Endothelial cell of umbilical vein (primary cell): ENCODE results near the gene GXYLT2. TPM values are rescaled to one million over a fixed set of nuclear protein-coding genes. Genes with fewer than 3 reads are reported as not detected.

Experiments used
- BruUV-seq: library from RNA; stranded (reverse); fragments of 400-500 nt; replicated peaks from 2 replicates; lab custom pipeline; 2021; lab: Mats Ljungman, UMichigan
- CTCF ChIA-PET: fragments of 300-600, 350-600 bp; sonication (Branson Sonifier 250); formaldehyde crosslinking; loops from one replicate; lab custom pipeline; 2021; ENCODE audit warnings: antibody characterized with exemption, inconsistent platforms; lab: Charles Lee
- POLR2A ChIA-PET: fragments of 300-600, 350-600 bp; sonication (Branson Sonifier 250); formaldehyde crosslinking; loops from one replicate; lab custom pipeline; 2021; ENCODE audit warnings: antibody characterized with exemption, inconsistent platforms; lab: Charles Lee
- DNase-seq: peaks from one replicate; pipeline ENCODE4 v3.0.0-alpha.2; 2011; ENCODE audit warnings: low read depth, low spot score
- FAIRE-seq: peaks from 2 replicates; lab custom pipeline; 2011; peaks lifted over from hg19 to GRCh38; lab: Jason Lieb, UNC
- H2AFZ ChIP-seq: 2 replicates; pipeline ENCODE4 v1.6.0; 2012; ENCODE audit warnings: low read depth, low read length, control low read depth, inconsistent platforms
- H3K27ac ChIP-seq: 2 replicates; pipeline ENCODE4 v1.5.1; 2011; ENCODE audit warnings: low read depth, mild to moderate bottlenecking, control low read depth, low read length, moderate library complexity; ENCODE audit not compliant: insufficient read depth
- H3K27me3 ChIP-seq, 2 experiments: 2 replicates each; pipeline versions ENCODE4 v1.6.0 to v1.6.1; 2011; ENCODE audit warnings: low read length in 2 of 2, mixed read lengths in 1 of 2; ENCODE audit not compliant: control insufficient read depth in 2 of 2, insufficient read depth in 2 of 2
- H3K36me3 ChIP-seq, 2 experiments: 2 replicates in 1 of 2; 3 replicates in 1 of 2; pipeline ENCODE4 v1.5.1; 2011; ENCODE audit warnings: low read length in 2 of 2, mild to moderate bottlenecking in 1 of 2, moderate library complexity in 1 of 2; ENCODE audit not compliant: control insufficient read depth in 2 of 2, insufficient read depth in 2 of 2; ENCODE audit errors: extremely low read depth in 1 of 2
- H3K4me1 ChIP-seq: 3 replicates; pipeline ENCODE4 v1.5.1; 2011; ENCODE audit warnings: mild to moderate bottlenecking, low read length; ENCODE audit not compliant: control insufficient read depth, insufficient read depth; ENCODE audit errors: extremely low read depth
- H3K4me2 ChIP-seq: 2 replicates; pipeline ENCODE4 v1.6.1; 2011; ENCODE audit warnings: low read length, control low read depth, mixed read lengths; ENCODE audit not compliant: insufficient read depth
- H3K4me3 ChIP-seq, 3 experiments: fragments of 200-600 bp in 1 of 3; sonication (generic), shearing (Covaris generic) in 1 of 3; replicated peaks in 1 of 3; 2 replicates each; pipeline ENCODE4 v1.5.1; 2011 to 2016; ENCODE audit warnings: control low read depth in 3 of 3, low read length in 3 of 3, mild to moderate bottlenecking in 2 of 3, inconsistent platforms in 1 of 3, low read depth in 1 of 3, moderate library complexity in 1 of 3; ENCODE audit not compliant: insufficient read depth in 1 of 3
- H3K79me2 ChIP-seq: 2 replicates; pipeline ENCODE4 v1.6.0; 2012; ENCODE audit warnings: low read length, inconsistent platforms; ENCODE audit not compliant: control insufficient read depth, insufficient read depth
- H3K9ac ChIP-seq: replicated peaks from 2 replicates; pipeline ENCODE3; 2011; ENCODE audit warnings: low read length, control low read depth; ENCODE audit not compliant: insufficient read depth; ENCODE audit errors: extremely low read depth
- H3K9me1 ChIP-seq: replicated peaks from 3 replicates; pipeline ENCODE4 v1.6.0; 2011; ENCODE audit warnings: mild to moderate bottlenecking, low read length; ENCODE audit not compliant: control insufficient read depth, insufficient read depth; ENCODE audit errors: extremely low read depth
- H3K9me3 ChIP-seq: replicated peaks from 2 replicates; pipeline ENCODE4 v1.5.1; 2012; ENCODE audit warnings: low read length, inconsistent platforms; ENCODE audit not compliant: control insufficient read depth, insufficient read depth
- H4K20me1 ChIP-seq: replicated peaks from 2 replicates; pipeline ENCODE3; 2011; ENCODE audit warnings: mild to moderate bottlenecking, low read length; ENCODE audit not compliant: control insufficient read depth, insufficient read depth; ENCODE audit errors: extremely low read depth
- EZH2 ChIP-seq: IDR thresholded peaks from 2 replicates; pipeline ENCODE4 v1.6.1; 2012; ENCODE audit warnings: borderline replicate concordance, low read depth, mild to moderate bottlenecking, moderate library complexity, low read length, inconsistent platforms; ENCODE audit not compliant: severe bottlenecking
- FOS ChIP-seq: IDR thresholded peaks from 2 replicates; pipeline ENCODE4 v1.6.1; 2011; ENCODE audit warnings: mild to moderate bottlenecking, low read length, moderate library complexity, borderline replicate concordance; ENCODE audit not compliant: insufficient read depth
- GATA2 ChIP-seq: IDR thresholded peaks from 2 replicates; pipeline ENCODE4 v1.7.0; 2011; ENCODE audit warnings: low read depth, mild to moderate bottlenecking, moderate library complexity, mixed read lengths, low read length; ENCODE audit not compliant: insufficient read length, insufficient read depth
- JUN ChIP-seq: IDR thresholded peaks from 2 replicates; pipeline ENCODE4 v1.6.1; 2011; ENCODE audit warnings: borderline replicate concordance, low read depth; ENCODE audit not compliant: insufficient read length, insufficient read depth
- MAX ChIP-seq: IDR thresholded peaks from 2 replicates; pipeline ENCODE4 v1.6.1; 2011; ENCODE audit not compliant: insufficient read depth, insufficient read length
- MYC ChIP-seq: IDR thresholded peaks from one replicate; pipeline ENCODE4 v1.6.1; 2011; ENCODE audit warnings: mild to moderate bottlenecking, low read depth, low read length
- POLR2A ChIP-seq: IDR thresholded peaks from 2 replicates; pipeline ENCODE4 v1.6.1; 2012; ENCODE audit warnings: low read depth, mild to moderate bottlenecking, control low read depth, low read length
- POLR2AphosphoS5 ChIP-seq: IDR thresholded peaks from 2 replicates; pipeline ENCODE4 v1.6.1; 2012; ENCODE audit warnings: low read depth, mild to moderate bottlenecking, control low read depth, low read length, moderate library complexity; ENCODE audit not compliant: insufficient read depth
- dilution Hi-C: fragments of 300-500 bp; cut with MboI; formaldehyde crosslinking; loops from one replicate; pipeline ENCODE4 v1.15.0; 2019; ENCODE audit warnings: low sequenced_read_pairs; ENCODE audit not compliant: extremely low pct_ligation_motif_present
- intact Hi-C: fragments of 100-400 bp; cut with micrococcal nuclease; formaldehyde crosslinking; loops from one replicate; pipeline ENCODE4 v1.10.0; 2022
- polyA plus RNA-seq, 4 experiments: library from polyadenylated mRNA; depleted of rRNA in 3 of 4; stranded (reverse) in 3 of 4; unstranded in 1 of 4; fragments of >200 nt; gene quantifications; 2 replicates each; pipeline versions ENCODE4 v1.2.1 to v1.2.3, GENCODE V29; 2011 to 2012; ENCODE audit warnings: missing spikeins in 1 of 4
- total RNA-seq: library from RNA; stranded (reverse); gene quantifications from 2 replicates; pipeline ENCODE4 v1.2.3, GENCODE V29; 2021
- TF ChIP-seq, protein P1 (sequence below), 2 donors: IDR thresholded peaks; 1 replicate in 1 of 2; 2 replicates in 1 of 2; pipeline ENCODE4 v1.5.1; 2011; ENCODE audit warnings: low read length in 2 of 2, mild to moderate bottlenecking in 2 of 2, moderate library complexity in 2 of 2, control low read depth in 1 of 2, inconsistent platforms in 1 of 2, low read depth in 1 of 2; ENCODE audit not compliant: insufficient read depth in 1 of 2; ENCODE audit errors: extremely low read depth in 1 of 2

Gene GXYLT2
- total and polyA plus RNA-seq, 2 donors (not counting 3 experiments of a cell fraction or from before 2014, with no cell fraction given): 0.07 to 0.24 TPM

GRCh38 chr3:72950372-72950771 lies 62.5 kb downstream of the GXYLT2 start:
- Histone ChIP-seq H3K4me1 (peaks cover 5% of the 10 kb centered on the region), H3K9me3 (no peaks in the 10 kb centered on the region), H3K27me3 (no peaks in the 10 kb centered on the region), H3K79me2 (no peaks in the 10 kb centered on the region), H3K27ac (no peak overlapping the region), H3K4me2 (no peak overlapping the region), H3K4me3 (no peak overlapping the region), H4K20me1 (no peaks in the 10 kb centered on the region), H2AFZ (no peak overlapping the region), H3K36me3 (no peaks in the 10 kb centered on the region), H3K9me1 (no peaks in the 10 kb centered on the region), H3K9ac (no peak overlapping the region)
- ChIA-PET POLR2A (no interaction called here), CTCF (interaction anchor here (0.6 to 0.8 kb wide), 2 partner anchors 21 to 106 kb away, joined by 3 read pairs; no protein-coding TSS in a partner anchor)
- intact Hi-C loops: no loop called here
- FAIRE-seq (no peak), DNase-seq (no peak)
- no peak for TF ChIP-seq MAX
- no peak for TF ChIP-seq GATA2
- no peak for TF ChIP-seq JUN
- no peak for TF ChIP-seq MYC
- no TSS peak for BruUV-seq
- dilution Hi-C loops: no loop called here

GRCh38 chr3:72950801-72951200 lies 63.0 kb downstream of the GXYLT2 start:
- no TSS peak for BruUV-seq
- no peak overlapping the region for H2AFZ ChIP-seq
- no peak for FAIRE-seq
- no peak for TF ChIP-seq POLR2A
- TF ChIP-seq, protein P1, sequence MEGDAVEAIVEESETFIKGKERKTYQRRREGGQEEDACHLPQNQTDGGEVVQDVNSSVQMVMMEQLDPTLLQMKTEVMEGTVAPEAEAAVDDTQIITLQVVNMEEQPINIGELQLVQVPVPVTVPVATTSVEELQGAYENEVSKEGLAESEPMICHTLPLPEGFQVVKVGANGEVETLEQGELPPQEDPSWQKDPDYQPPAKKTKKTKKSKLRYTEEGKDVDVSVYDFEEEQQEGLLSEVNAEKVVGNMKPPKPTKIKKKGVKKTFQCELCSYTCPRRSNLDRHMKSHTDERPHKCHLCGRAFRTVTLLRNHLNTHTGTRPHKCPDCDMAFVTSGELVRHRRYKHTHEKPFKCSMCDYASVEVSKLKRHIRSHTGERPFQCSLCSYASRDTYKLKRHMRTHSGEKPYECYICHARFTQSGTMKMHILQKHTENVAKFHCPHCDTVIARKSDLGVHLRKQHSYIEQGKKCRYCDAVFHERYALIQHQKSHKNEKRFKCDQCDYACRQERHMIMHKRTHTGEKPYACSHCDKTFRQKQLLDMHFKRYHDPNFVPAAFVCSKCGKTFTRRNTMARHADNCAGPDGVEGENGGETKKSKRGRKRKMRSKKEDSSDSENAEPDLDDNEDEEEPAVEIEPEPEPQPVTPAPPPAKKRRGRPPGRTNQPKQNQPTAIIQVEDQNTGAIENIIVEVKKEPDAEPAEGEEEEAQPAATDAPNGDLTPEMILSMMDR (IDR thresholded peaks at IDR 0.05; ENCODE audit: extremely low read depth in 1 of 2, insufficient read depth in 1 of 2, low read depth in 1 of 2, low read length in 2 of 2): no peak
- no peak for TF ChIP-seq GATA2
- TF ChIP-seq EZH2: no peak
- no peak for TF ChIP-seq POLR2AphosphoS5
- no peak for TF ChIP-seq JUN
- TF ChIP-seq FOS: no peak
- TF ChIP-seq MYC: no peak
- TF ChIP-seq MAX: no peak
- H3K4me2 ChIP-seq: no peak overlapping the region
- no peaks in the 10 kb centered on the region for H3K9me1 ChIP-seq
- no peaks in the 10 kb centered on the region for H4K20me1 ChIP-seq
- ChIA-PET CTCF (interaction anchor here (0.6 to 0.8 kb wide), 2 partner anchors 21 to 106 kb away, joined by 3 read pairs; no protein-coding TSS in a partner anchor), POLR2A (no interaction called here)
- peaks cover 1% of the 10 kb centered on the region for H3K4me1 ChIP-seq
- no peaks in the 10 kb centered on the region for H3K9me3 ChIP-seq
- H3K79me2 ChIP-seq: no peaks in the 10 kb centered on the region
- H3K27ac ChIP-seq: no peak overlapping the region
- DNase-seq: no peak
- no peaks in the 10 kb centered on the region for H3K27me3 ChIP-seq
- H3K9ac ChIP-seq: no peak overlapping the region
- no peaks in the 10 kb centered on the region for H3K36me3 ChIP-seq
- intact Hi-C loops: no loop called here
- H3K4me3 ChIP-seq: no peak overlapping the region
- dilution Hi-C loops: no loop called here
